ENCODE measurements around the gene N4BP2L1.
A peak's percentile ranks its signal among the peaks of the same experiment; 100 is the strongest.

Gene N4BP2L1

GRCh38 chr13:32413284-32413683 is 14.6 kb downstream of the N4BP2L1 start:
- Histone ChIP-seq H3K27me3 (ENCODE audit: insufficient read depth, low read length) (no peaks in the 10 kb centered on the region), H4K91ac (ENCODE audit: low read depth, low read length) (no peak overlapping the region), H2BK12ac (ENCODE audit: low read length) (no peak overlapping the region), H4K8ac (ENCODE audit: low read depth, low read length) (no peak overlapping the region), H3K36me3 (ENCODE audit: control insufficient read depth in 1 of 2, insufficient read depth in 2 of 2, low read length in 2 of 2) (no peaks in the 10 kb centered on the region), H3K27ac (ENCODE audit: low read depth, low read length) (no peak overlapping the region), H3K4me2 (ENCODE audit: low read length) (no peak overlapping the region), H3K4me3 (ENCODE audit: low read depth, low read length) (no peak overlapping the region), H3K9ac (ENCODE audit: low read length) (no peak overlapping the region), H2AK5ac (ENCODE audit: low read length) (no peak overlapping the region), H3K23ac (ENCODE audit: low read length) (no peak overlapping the region), H3K18ac (ENCODE audit: low read length) (no peak overlapping the region), H4K12ac (ENCODE audit: low read depth, low read length) (no peak overlapping the region), H3K79me2 (ENCODE audit: control insufficient read depth, insufficient read depth, low read length, poor library complexity) (no peaks in the 10 kb centered on the region), H3K14ac (ENCODE audit: low read length) (no peak overlapping the region), H3K79me1 (ENCODE audit: low read length) (no peaks in the 10 kb centered on the region), H3K9me3 (ENCODE audit: insufficient read depth, low read depth, low read length) (peaks cover 2% of the 10 kb centered on the region), H3K4me1 (ENCODE audit: control insufficient read depth in 1 of 2, insufficient read depth in 2 of 2, low read length in 2 of 2) (peaks cover 2 to 4% of the 10 kb centered on the region in 2 experiments), H2BK5ac (ENCODE audit: low read depth, low read length, poor library complexity) (no peak overlapping the region), H3K4ac (ENCODE audit: low read depth, low read length) (no peak overlapping the region), H2AFZ (ENCODE audit: insufficient read depth, low read length, poor library complexity) (no peak overlapping the region), H2BK120ac (ENCODE audit: insufficient read depth, low read length, poor library complexity) (no peak overlapping the region)
- no peak for DNase-seq
- no CpG with 5 or more reads among the region's 3 CpGs for WGBS (ENCODE audit: extremely low coverage, insufficient coverage, insufficient read length)

DNA sequence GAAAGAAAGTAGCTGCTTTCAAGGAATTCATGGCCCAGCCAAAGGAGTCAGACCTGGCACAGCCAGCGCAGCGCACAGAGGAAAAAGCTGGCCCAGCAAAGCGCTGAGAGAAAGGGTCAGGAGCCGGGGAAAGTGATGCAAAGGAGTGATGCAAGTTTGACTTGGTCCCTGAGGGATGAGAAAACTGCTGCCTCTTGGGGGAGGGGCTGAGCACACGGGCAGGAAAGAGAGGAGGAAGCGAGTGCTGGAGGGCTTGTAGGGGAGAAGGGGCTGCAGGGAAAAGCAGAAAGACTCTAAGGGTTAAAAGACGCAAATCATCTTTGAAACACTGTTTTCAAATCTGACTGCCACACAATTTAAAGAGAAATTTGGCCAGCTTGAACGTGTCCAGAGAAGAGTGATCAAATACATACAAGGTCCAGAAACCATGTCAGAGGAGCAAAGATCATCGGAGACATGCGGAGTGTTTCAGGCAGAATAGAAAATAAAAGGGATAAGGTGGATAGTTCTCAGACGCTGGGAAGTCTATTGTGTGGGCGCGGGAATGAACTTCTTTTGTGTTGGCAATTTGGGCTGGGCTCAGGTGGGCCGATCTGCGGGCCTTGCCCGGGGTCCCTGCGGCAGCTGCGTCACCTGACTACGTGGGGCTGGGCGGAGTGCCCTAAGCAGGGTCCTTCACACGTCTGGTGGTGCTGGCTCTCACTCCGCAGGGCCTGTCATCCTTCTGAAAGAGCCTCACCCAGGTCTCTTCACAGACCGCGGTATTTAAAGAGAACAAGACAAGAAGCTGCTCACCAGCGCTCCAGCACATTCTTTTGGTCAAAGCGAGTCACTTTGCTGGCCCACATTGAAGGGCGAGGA is 18.1 kb downstream of the N4BP2L1 start:
- no CpG with 5 or more reads among the region's 27 CpGs for WGBS (ENCODE audit: extremely low coverage, insufficient coverage, insufficient read length)
- Histone ChIP-seq H3K27ac (ENCODE audit: low read depth, low read length) (no peak overlapping the region), H3K27me3 (ENCODE audit: insufficient read depth, low read length) (no peaks in the 10 kb centered on the region), H2BK120ac (ENCODE audit: insufficient read depth, low read length, poor library complexity) (no peak overlapping the region), H3K4me1 (ENCODE audit: control insufficient read depth in 1 of 2, insufficient read depth in 2 of 2, low read length in 2 of 2) (peaks cover 2 to 4% of the 10 kb centered on the region in 2 experiments), H3K79me1 (ENCODE audit: low read length) (no peaks in the 10 kb centered on the region), H2AFZ (ENCODE audit: insufficient read depth, low read length, poor library complexity) (peak overlapping the region; percentile 64), H3K4ac (ENCODE audit: low read depth, low read length) (no peak overlapping the region), H3K4me2 (ENCODE audit: low read length) (peak overlapping the region; percentile 70), H3K4me3 (ENCODE audit: low read depth, low read length) (no peak overlapping the region), H2BK5ac (ENCODE audit: low read depth, low read length, poor library complexity) (no peak overlapping the region), H3K23ac (ENCODE audit: low read length) (no peak overlapping the region), H4K91ac (ENCODE audit: low read depth, low read length) (no peak overlapping the region), H3K79me2 (ENCODE audit: control insufficient read depth, insufficient read depth, low read length, poor library complexity) (no peaks in the 10 kb centered on the region), H3K18ac (ENCODE audit: low read length) (no peak overlapping the region), H3K9ac (ENCODE audit: low read length) (no peak overlapping the region), H3K9me3 (ENCODE audit: insufficient read depth, low read depth, low read length) (no peaks in the 10 kb centered on the region), H4K12ac (ENCODE audit: low read depth, low read length) (peak overlapping the region; percentile 31), H3K36me3 (ENCODE audit: control insufficient read depth in 1 of 2, insufficient read depth in 2 of 2, low read length in 2 of 2) (no peaks in the 10 kb centered on the region), H3K14ac (ENCODE audit: low read length) (no peak overlapping the region), H2AK5ac (ENCODE audit: low read length) (no peak overlapping the region), H4K8ac (ENCODE audit: low read depth, low read length) (peak overlapping the region; percentile 28), H2BK12ac (ENCODE audit: low read length) (no peak overlapping the region)
- peak in 1 of 2 donors; percentile 20 for DNase-seq

DNA sequence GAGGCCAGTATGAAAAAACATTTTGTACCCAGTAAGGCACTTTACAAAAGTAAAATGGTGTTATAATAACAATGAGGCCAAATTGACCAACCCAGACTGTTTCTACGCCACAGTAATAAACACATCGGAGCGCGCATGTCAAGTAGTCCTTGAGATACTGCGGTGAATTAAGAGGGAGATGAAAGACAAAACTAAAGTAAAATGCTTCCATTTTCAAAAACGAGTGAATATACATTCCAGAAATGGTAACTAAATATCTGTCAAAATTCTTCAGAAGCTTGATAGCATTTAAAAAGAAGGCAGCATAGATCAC is 19.0 kb downstream of the N4BP2L1 start:
- Histone ChIP-seq H3K27me3 (ENCODE audit: insufficient read depth, low read length) (no peaks in the 10 kb centered on the region), H2BK12ac (ENCODE audit: low read length) (no peak overlapping the region), H2AFZ (ENCODE audit: insufficient read depth, low read length, poor library complexity) (no peak overlapping the region), H2BK5ac (ENCODE audit: low read depth, low read length, poor library complexity) (no peak overlapping the region), H3K4me2 (ENCODE audit: low read length) (no peak overlapping the region), H3K27ac (ENCODE audit: low read depth, low read length) (no peak overlapping the region), H3K23ac (ENCODE audit: low read length) (no peak overlapping the region), H3K18ac (ENCODE audit: low read length) (no peak overlapping the region), H3K4me1 (ENCODE audit: control insufficient read depth in 1 of 2, insufficient read depth in 2 of 2, low read length in 2 of 2) (peaks cover 2 to 4% of the 10 kb centered on the region in 2 experiments), H4K91ac (ENCODE audit: low read depth, low read length) (no peak overlapping the region), H3K14ac (ENCODE audit: low read length) (no peak overlapping the region), H3K9ac (ENCODE audit: low read length) (no peak overlapping the region), H2AK5ac (ENCODE audit: low read length) (no peak overlapping the region), H4K12ac (ENCODE audit: low read depth, low read length) (no peak overlapping the region), H3K79me1 (ENCODE audit: low read length) (no peaks in the 10 kb centered on the region), H3K4me3 (ENCODE audit: low read depth, low read length) (no peak overlapping the region), H3K79me2 (ENCODE audit: control insufficient read depth, insufficient read depth, low read length, poor library complexity) (no peaks in the 10 kb centered on the region), H3K4ac (ENCODE audit: low read depth, low read length) (no peak overlapping the region), H4K8ac (ENCODE audit: low read depth, low read length) (no peak overlapping the region), H2BK120ac (ENCODE audit: insufficient read depth, low read length, poor library complexity) (no peak overlapping the region), H3K36me3 (ENCODE audit: control insufficient read depth in 1 of 2, insufficient read depth in 2 of 2, low read length in 2 of 2) (no peaks in the 10 kb centered on the region), H3K9me3 (ENCODE audit: insufficient read depth, low read depth, low read length) (no peaks in the 10 kb centered on the region)
- WGBS (ENCODE audit: extremely low coverage, insufficient coverage, insufficient read length) = no CpG with 5 or more reads among the region's 6 CpGs
- DNase-seq = no peak

- H3K23ac ChIP-seq (ENCODE audit: low read length) = no peak overlapping the region
- no peak overlapping the region for H3K4me3 ChIP-seq (ENCODE audit: low read depth, low read length)
- no peak overlapping the region for H2AFZ ChIP-seq (ENCODE audit: insufficient read depth, low read length, poor library complexity)
- H2AK5ac ChIP-seq (ENCODE audit: low read length) = no peak overlapping the region
- no peak overlapping the region for H3K4ac ChIP-seq (ENCODE audit: low read depth, low read length)
- no peak overlapping the region for H2BK5ac ChIP-seq (ENCODE audit: low read depth, low read length, poor library complexity)
- no peaks in the 10 kb centered on the region for H3K79me1 ChIP-seq (ENCODE audit: low read length)
- no peak overlapping the region for H3K18ac ChIP-seq (ENCODE audit: low read length)
- H3K9ac ChIP-seq (ENCODE audit: low read length) = no peak overlapping the region
- no peak overlapping the region for H2BK120ac ChIP-seq (ENCODE audit: insufficient read depth, low read length, poor library complexity)
- peaks cover 2 to 4% of the 10 kb centered on the region in 2 experiments for H3K4me1 ChIP-seq (ENCODE audit: control insufficient read depth in 1 of 2, insufficient read depth in 2 of 2, low read length in 2 of 2)
- H3K79me2 ChIP-seq (ENCODE audit: control insufficient read depth, insufficient read depth, low read length, poor library complexity) = no peaks in the 10 kb centered on the region
- DNase-seq = no peak
- H3K14ac ChIP-seq (ENCODE audit: low read length) = no peak overlapping the region
- no peak overlapping the region for H3K4me2 ChIP-seq (ENCODE audit: low read length)
- H4K12ac ChIP-seq (ENCODE audit: low read depth, low read length) = no peak overlapping the region
- H3K36me3 ChIP-seq (ENCODE audit: control insufficient read depth in 1 of 2, insufficient read depth in 2 of 2, low read length in 2 of 2) = no peaks in the 10 kb centered on the region
- no peak overlapping the region for H4K8ac ChIP-seq (ENCODE audit: low read depth, low read length)
- no peaks in the 10 kb centered on the region for H3K27me3 ChIP-seq (ENCODE audit: insufficient read depth, low read length)
- H2BK12ac ChIP-seq (ENCODE audit: low read length) = no peak overlapping the region
- H3K9me3 ChIP-seq (ENCODE audit: insufficient read depth, low read depth, low read length) = no peaks in the 10 kb centered on the region
- no CpG with 5 or more reads among the region's 9 CpGs for whole genome bisulfite sequencing (ENCODE audit: extremely low coverage, insufficient coverage, insufficient read length)
- H3K27ac ChIP-seq (ENCODE audit: low read depth, low read length) = no peak overlapping the region
- no peak overlapping the region for H4K91ac ChIP-seq (ENCODE audit: low read depth, low read length)
Measured at GRCh38 chr13:32408296-32409000, 19.5 kb downstream of the N4BP2L1 start.
